Endothelial cell of umbilical vein (primary cell): ENCODE measurements around the gene LRCH1.

Experiments
- CTCF ChIP-seq, 2 donors: IDR thresholded peaks; 1 replicate in 1 of 2; 2 replicates in 1 of 2; pipeline ENCODE4 v1.5.1; 2011; ENCODE audit warnings: low read length in 2 of 2, mild to moderate bottlenecking in 2 of 2, moderate library complexity in 2 of 2, control low read depth in 1 of 2, inconsistent platforms in 1 of 2, low read depth in 1 of 2; ENCODE audit not compliant: insufficient read depth in 1 of 2; ENCODE audit errors: extremely low read depth in 1 of 2
- EZH2 ChIP-seq: IDR thresholded peaks from 2 replicates; pipeline ENCODE4 v1.6.1; 2012; ENCODE audit warnings: borderline replicate concordance, low read depth, mild to moderate bottlenecking, moderate library complexity, low read length, inconsistent platforms; ENCODE audit not compliant: severe bottlenecking
- FOS ChIP-seq: IDR thresholded peaks from 2 replicates; pipeline ENCODE4 v1.6.1; 2011; ENCODE audit warnings: mild to moderate bottlenecking, low read length, moderate library complexity, borderline replicate concordance; ENCODE audit not compliant: insufficient read depth
- POLR2A ChIP-seq: IDR thresholded peaks from 2 replicates; pipeline ENCODE4 v1.6.1; 2012; ENCODE audit warnings: low read depth, mild to moderate bottlenecking, control low read depth, low read length
- POLR2AphosphoS5 ChIP-seq: IDR thresholded peaks from 2 replicates; pipeline ENCODE4 v1.6.1; 2012; ENCODE audit warnings: low read depth, mild to moderate bottlenecking, control low read depth, low read length, moderate library complexity; ENCODE audit not compliant: insufficient read depth

GRCh38 chr13:46687810-46688209 is 134.8 kb downstream of the LRCH1 start:
- TF ChIP-seq CTCF (IDR thresholded peaks at IDR 0.05; ENCODE audit: extremely low read depth in 1 of 2, insufficient read depth in 1 of 2, low read depth in 1 of 2, low read length in 2 of 2) (no peak), FOS (no peak), EZH2 (no peak), POLR2A (no peak), POLR2AphosphoS5 (no peak)
